Embryonic facial prominence (tissue), 1 donor: ENCODE measurements around the gene EHMT1.

Experiments used
- DNase-seq: peaks from one replicate; pipeline ENCODE4 v3.0.0-alpha.2; 2016; ENCODE audit errors: extremely low spot score

Gene EHMT1

DNA sequence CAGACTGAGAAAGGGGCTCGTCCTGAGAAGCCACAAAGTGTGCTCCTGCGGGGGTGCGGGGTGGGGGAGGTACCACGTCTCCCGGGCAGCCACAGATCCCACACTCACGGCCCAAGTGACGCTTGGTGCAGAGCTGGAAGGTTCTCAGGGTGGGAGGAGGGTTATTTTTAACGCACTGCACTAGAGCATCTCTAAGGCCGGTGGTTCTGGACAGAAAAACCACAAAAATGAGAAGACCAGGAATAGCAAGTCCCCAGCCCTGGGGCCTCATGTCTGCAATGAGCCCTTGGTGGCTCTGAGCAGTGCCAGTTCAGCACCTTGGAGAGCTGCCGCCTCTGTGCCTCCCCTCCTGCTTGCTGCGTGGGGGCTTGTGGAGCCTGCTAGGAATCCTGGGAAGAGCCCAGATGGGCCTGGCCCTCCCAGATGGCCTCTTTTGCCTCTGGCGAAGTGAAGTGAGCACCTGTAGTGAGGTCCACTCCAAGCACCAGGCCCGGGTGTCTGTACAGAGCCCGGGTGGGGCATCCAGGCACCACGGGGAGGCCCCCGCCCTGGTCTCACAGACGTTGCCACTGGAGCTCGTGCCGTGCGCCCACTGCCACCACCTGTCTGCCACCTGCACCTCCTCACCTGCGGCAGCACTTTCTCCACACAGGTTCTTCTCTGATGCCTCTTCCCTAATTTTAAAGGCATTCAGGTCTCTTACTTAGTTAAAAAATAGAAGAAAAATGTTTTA is 209.9 kb downstream of the EHMT1 start:
- no peak for DNase-seq

DNA sequence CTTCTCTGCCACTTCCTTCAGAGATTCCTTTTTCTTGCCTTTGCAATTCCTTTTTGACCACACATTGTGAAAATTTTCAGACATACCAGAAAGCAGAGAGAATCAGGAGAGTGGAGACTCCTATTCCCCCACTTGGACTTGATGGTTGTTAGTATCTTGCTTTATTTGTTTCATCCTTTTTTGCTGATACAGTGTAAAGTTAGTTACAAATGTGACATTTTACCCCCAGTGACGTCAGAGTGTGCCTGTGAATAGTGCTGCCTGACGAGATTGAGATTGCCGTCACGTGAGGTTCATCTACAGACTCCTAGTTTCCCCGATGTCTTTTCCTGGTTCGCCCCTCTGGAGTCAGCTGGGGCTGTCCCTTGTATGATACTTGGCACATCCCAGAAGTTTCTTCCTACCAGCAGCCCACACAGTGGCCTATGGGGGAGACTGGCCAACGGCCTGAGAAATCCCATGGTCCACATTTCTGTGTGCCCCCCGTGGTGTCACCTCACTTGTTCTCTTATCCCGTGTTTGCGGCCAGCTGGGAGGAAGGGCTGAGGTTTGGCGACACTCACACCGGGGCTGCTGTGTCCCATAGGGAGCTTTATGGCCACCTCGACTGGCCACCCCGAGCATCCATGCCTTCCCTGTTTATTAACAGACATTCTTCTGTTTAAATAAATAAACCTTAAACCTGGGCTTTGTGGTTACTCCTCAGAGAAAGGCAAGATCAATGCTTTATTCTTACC is 210.6 kb downstream of the EHMT1 start:
- DNase-seq: no peak

DNA sequence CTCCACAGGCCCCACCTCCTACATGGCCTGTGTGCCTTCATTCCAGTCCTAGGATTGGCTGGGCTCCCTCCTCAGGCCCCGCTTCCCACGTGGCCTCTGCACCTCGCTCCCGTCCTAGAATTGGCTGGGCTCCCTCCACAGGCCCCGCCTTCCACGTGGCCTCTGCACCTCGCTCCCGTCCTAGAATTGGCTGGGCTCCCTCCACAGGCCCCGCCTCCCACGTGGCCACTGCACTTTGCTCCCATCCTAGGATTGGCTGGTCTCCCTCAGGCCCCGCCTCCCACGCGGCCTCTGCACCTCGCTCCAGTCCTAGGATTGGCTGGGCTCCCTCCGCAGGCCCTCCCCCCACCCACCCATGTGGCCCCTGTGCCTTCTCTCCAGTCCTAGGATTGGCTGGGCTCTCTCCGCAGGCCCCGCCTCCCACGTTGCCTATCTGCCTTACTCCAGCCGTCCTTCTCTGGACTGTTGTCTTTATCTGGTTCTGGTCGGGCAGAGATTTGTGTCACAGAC is 213.4 kb downstream of the EHMT1 start:
- no peak for DNase-seq

DNA sequence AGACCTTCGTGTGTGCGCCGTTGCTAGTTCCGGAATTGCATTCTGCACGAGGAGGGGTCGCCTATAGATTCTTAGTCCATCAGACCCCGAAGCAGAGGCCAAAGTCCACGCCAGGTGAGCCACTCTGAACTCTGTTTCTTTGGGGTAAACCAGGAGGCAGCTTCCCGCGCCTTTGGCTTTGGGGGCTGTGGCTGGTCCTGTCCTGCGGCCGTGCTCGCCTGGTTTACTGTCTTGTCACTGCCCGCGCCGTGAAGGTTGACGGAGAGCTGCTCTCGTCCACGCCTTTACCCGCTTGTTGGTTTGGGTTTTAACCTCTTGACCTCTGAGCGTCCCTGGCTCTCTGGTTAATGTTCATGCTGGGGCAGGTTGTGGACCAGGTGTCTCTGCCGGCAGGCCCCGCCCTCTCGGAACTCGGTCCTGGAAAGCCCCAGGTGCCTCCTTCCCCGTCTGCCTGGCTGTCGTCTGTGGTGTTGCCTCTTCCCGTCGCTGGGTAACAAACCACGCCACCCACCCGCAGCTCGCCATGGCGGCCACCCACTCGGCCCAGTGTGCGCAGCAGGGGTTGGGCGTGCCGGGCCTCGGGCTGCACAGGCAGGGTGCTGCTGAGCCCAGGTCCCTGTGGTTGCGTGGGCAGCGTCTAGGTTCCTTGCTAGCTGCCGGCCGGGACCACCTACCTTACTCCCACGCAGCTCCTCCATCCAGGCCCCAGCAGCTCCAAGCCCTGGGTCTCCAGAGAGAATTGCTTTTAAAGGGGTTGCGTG is 214.2 kb downstream of the EHMT1 start:
- no peak for DNase-seq

DNA sequence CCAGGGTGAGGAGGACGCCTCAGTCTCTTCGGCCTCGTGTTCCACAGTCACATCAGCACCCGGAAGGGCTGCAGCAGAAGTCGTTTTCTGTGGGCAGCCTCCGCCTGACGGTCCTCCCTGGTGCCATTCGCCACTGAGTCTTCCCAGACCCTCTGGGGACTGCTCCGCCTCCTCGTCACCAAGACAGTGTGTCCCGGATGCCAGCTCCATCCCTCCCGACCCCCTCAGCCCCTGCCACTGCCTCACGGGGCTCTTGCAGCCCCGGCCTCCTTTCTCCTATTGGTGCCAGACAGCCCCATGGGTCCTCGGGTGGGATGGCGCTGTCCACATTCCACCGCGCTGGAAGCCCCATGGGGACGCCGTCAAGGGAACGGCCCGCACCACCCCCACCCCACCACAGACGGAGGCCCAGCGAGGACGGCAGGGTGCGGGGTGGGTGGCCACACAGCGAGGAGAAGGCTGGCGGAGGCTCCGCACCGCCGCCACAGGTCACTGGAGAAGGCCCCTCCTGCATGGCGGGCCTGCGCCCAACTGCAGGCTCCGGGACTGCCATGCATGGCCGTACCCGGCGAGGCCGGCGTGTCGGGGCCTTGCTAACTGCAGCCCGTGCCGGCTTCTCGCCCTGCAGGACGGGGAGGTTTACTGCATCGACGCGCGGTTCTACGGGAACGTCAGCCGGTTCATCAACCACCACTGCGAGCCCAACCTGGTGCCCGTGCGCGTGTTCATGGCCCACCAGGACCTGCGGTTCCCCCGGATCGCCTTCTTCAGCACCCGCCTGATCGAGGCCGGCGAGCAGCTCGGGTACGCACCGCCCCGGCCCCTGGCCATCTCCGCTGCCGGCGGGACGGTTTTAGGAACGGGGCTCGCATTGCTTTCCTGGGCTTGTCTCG is 215.2 kb downstream of the EHMT1 start:
- DNase-seq: no peak

DNA sequence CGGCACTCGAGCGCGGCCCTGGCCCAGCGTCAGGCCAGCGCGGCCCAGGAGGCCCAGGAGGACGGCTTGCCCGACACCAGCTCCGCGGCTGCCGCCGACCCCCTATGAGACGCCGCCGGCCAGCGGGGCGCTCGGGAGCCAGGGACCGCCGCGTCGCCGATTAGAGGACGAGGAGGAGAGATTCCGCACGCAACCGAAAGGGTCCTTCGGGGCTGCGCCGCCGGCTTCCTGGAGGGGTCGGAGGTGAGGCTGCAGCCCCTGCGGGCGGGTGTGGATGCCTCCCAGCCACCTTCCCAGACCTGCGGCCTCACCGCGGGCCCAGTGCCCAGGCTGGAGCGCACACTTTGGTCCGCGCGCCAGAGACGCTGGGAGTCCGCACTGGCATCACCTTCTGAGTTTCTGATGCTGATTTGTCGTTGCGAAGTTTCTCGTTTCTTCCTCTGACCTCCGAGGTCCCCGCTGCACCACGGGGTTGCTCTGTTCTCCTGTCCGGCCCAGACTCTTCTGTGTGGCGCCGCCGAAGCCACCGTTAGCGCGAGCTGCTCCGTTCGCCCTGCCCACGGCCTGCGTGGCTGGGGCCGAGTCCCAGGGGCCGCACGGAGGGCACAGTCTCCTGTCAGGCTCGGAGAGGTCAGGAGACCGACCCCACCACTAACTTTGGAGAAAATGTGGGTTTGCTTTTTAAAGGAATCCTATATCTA is 216.2 kb downstream of the EHMT1 start:
- DNase-seq: no peak

DNA sequence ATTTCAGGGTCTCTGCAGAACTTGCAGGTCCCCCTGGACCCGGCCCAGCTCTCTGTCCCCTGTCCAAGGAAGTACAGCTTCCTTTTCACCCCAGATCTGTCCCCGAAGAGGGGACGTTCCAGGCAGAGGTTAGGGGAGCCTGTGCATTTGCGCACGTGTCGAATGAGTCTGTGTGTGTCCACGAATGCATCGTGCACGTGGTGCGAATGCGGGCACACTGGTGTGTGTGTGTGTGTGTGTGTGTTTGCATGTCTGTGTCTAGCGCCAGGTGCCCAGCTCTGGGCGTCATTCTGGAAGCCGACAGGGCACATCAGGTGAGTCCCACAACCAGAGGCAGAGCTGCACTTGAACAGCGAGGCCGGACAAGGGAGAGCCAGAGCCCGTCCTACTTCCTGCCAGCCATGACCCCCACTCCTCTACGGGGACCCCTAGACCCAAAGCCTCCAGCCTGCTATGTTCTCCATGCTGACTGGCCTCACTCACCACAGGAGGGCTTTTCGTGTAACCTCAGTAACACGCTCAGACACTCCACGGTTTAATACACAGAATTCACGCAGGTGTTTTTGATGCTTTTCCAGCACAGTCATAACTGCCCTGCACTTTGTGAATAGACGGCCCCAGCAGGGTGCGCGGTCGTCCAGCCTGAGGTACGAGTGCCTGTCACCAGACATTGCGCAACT is 217.5 kb downstream of the EHMT1 start:
- DNase-seq: no peak

DNA sequence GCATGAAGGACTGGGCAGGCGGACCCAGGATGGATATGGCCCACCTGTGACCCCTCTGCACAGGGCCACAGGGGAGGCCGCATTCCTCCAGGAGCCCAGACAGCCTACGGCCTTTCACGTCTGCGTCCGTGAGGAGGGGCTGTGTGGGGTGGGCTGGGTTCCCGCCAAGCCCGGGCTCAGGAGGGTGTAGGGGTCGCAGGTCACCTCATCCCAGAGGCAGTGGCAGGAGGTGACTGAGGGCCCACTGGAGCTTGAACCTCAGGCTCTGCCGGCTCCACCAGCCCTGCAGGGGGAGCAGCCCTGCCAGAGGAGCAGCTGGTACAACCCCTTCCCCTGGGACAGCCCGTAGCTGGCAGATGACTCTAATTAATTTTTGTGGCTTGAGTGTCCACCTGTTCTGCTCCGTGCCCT is 218.0 kb downstream of the EHMT1 start:
- no peak for DNase-seq

DNA sequence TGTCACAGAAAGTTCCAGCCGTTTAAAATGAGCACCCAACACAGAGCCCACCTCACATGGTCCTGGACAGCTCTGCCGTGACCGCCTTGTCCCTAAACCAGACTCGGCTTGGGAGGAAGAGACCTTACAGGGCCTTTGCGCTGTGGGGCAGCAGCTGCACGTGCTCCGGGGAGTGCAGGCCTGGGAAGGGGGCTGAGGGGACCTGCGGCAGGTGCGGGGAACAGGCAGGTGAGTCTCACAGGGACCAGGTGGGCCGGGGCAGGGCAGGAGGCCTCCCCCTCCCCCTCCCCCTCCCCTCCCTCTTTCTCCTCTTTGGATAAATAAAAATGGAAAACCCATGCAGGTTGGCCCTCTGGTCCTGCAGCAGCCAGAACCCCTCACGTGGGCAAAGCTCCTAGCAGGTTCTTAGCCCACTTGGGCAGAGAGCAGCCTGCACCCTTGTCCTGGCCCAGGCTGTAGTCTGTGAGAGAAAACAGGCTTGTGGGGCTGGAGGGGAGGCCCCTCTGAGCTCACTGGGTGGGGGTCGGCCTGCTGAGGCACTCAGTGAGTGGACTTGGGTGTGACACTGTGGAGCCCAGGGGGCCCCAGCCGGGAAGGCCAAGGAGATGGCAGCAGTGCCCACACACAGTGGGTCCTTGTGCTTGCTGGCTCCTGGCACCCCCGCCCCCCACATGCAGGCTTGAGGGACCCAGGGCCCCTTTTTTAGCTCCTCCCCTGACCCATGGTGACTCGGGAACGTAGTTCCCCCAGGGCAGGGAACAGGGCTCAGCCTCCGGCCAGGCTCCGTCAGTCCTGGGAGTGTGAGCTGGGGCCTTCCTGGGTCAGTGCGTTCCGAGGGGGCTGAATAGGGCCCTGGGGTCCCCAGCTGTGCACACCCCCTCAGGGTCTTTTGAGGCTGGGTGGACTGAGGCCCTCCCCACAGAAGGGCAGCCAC is 218.8 kb downstream of the EHMT1 start:
- DNase-seq: no peak

DNA sequence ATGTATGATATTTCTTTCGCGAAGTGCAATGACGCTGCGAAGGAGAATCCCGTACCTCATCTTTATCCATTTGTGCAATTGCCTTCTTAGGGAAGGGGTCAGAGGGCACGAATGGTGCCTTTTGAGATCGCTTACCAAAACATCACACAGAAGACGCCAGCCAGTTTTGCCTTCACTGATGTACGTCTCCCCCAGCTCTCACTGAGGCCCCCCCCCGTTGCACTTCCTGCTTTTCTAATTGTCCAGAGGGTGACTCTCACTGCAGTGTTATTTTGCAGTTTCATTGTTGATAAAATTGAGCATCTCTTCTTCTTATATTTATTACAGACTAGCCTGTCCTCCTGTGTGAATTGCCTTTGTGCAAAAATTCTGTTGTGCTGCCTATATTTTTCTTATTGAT is 219.8 kb downstream of the EHMT1 start:
- no peak for DNase-seq

DNA sequence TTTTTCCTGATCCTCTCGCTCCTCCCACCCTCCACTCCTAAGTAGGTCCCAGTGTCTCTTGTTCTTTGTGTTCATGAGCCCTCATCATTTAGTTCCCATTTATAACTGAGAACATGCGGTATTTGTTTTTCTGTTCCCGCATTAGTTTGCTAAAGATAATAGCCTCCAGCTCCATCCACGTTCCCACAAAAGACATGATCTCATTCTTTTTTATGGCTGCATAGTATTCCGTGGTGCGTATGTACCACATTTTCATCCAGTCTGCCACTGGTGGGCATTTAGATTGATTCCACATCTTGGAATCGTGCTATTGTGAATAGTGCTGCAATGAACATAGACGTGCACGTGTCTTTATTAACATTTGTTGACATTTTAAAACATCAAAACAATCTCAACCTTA is 224.6 kb downstream of the EHMT1 start:
- no peak for DNase-seq

DNA sequence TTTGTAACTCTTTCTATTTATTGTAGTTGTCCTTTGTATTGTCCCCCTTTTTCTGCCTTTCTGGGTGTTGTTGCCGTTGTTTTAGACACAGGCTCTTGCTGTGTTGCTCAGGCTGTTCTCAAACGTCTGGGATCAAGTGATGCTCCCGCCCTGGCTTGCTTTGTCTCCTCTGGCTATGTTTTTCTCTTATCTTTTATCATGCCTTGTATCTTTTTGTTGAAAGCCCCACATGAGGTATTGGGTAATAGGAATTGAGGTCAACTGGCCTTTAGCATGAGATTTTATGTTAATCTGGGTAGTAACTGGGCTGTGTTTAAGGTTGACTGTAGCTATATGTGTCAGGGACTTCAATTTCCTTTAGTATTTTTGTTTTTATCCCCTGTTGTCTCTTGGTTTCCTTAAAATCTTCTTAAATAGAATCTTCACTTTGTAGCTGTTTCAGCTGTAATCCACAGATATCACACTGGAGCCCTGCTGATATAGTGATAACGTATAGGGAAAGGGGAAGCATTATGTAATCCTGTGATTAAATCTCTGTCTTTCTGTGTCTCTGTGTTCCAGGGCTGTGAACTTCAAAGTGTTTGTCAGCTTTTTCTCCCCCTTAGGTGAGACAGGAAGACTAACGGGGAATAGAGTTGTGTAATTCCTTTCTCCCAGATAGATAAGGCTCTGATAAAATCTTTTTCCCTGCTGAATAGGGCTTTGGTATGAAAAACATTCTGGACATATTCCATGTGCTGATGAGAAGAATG is 232.9 kb downstream of the EHMT1 start:
- DNase-seq: no peak

DNA sequence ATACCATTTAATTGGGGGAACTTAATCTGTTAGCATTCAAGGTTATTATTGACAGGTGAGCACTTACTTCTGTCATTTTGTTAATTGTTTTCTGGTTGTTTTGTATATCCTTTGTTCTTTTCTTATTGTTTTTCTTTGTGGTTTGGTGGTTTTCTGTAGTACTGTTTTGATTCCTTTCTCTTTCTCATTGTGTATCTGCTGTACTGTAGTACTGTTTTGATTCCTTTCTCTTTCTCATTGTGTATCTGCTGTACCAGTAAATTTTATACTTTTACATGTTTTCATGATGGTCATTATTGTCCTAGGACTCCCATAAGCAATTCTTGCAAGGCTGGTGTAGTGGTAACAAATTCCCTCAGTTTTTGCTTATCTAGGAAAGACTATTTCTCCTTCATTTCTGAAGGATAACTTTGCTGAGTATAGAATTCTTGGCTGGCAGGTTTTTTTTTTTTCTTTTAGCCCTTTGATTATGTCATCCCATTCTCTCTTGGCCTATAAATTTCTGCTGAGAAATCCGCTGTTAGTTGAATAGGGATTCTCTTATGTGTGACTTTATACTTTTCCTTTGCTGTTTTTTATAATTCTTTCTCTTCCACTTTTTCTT is 234.7 kb downstream of the EHMT1 start:
- DNase-seq: no peak

DNA sequence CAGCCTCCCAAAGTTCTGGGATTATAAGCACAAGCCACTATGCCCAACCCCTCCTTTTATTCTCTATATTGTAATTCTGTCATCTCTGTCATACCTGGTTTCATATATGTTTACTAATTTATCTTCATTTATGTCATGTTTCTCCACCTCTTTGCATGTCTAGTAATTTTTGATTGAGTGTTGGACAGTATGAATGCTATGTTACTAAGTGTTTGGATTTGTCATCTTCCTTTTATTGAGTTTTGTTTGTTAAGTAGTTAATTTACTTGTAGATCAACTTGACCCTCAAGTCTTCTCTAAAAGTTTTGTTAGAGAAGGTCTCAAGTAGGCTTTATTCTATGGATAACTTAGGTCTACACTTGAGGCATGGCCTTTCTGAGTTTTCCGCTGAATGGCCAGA is 241.6 kb downstream of the EHMT1 start:
- no peak for DNase-seq

DNA sequence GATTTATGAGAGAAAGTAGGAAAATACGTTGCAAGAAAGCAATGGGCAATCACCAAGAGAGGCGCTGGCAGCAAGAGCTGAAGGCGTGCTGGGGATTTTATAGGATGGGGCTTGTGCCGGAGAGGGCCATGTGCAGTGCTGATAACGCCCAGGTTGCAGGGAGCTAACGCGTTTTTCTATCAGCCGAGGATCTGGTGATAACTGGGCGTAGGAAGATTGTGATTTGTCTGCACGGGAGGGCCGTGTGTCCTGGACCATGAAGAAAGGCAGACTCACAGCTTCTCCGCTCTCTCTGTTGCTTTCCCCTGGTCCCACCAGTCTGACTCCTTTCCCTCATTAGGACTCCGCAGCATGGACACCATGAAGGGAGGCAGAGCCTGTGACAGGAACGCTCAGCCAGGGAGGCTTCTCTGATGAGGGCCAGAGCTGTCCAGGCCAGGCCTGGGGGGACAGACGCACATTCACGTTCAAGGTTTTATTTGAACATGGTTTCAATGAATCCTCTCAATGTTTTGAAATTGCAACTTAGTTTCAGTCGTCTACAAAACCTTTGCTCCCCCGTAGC is 246.9 kb downstream of the EHMT1 start:
- DNase-seq: no peak

DNA sequence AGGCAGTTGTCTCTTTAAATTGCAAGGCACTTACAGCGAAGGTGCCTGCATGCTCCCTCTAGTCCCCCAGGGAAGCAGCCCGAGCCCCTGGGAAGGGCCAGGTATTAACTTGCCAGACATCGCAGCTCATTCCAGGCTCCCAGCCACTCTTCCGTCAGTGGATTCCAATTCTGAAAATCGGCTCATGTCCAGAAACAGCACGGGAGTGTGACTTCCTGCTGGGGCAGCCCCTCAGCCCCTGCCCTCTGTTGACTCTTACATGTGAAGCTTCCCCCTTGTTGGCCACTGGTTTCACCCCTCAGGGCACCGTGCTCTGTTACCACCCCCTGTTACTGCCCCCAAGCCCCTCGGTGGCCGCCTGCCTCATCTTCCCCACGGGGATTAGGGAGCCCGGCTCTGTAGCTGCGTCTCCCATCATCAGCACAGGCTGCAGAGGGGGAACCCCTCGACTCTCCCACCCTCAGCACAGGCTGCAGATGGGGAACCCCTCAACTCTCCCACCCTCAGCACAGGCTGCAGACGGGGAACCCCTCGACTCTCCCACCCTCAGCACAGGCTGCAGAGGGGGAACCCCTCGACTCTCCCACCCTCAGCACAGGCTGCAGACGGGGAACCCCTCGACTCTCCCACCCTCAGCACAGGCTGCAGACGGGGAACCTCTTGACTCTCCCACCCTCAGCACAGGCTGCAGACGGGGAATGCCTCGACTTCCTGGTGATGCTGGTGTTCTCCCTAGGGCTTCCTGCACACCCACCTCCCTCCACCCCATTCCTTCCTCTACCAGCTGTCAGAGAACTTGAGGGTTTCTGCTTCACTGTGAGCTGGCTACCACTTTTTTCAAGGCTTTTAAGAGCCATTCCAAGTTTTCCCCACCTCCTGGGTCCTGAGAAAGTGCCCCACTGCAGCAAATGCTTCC is 247.7 kb downstream of the EHMT1 start:
- DNase-seq: no peak

DNA sequence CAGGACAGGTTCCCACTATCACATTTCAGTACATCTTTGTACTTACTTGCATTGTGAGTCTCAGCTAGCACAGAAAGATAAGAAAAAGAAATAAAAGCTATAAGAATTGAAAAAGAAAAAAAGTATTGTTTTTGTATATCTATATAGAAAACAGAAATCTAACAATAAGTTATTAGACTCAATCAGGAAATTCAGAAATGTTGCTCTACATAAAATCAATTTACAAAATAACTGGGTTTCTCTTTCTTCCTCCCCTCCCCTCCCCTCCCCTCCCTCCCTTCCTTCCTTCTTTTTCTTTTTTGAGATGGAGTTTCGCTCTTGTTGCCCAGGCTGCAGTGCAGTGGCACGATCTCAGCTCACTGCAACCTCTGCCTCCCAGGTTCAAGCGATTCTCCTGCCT is 251.6 kb downstream of the EHMT1 start:
- DNase-seq: no peak
